IPS DF 6.9 (cell line): Measurements from ENCODE around the gene PNPLA7.
"Not testable (repeated sequence)": the region's sequence is repeated elsewhere in the genome, so short reads cannot be mapped to it uniquely, and the experiment has no call there.

Experiments used
- DNase-seq: peaks from one replicate; pipeline ENCODE4 v3.0.0-alpha.2; 2013; ENCODE audit warnings: low read depth, low spot score
- H3K27ac ChIP-seq: one replicate; pipeline ENCODE4 v1.5.1; 2013; ENCODE audit warnings: low read length, control low read depth
- H3K27me3 ChIP-seq: 2 replicates; pipeline ENCODE4 v1.6.1; 2013; ENCODE audit warnings: mild to moderate bottlenecking, low read length; ENCODE audit not compliant: control insufficient read depth, insufficient read depth
- H3K36me3 ChIP-seq: 2 replicates; pipeline ENCODE4 v1.6.1; 2013; ENCODE audit warnings: low read length; ENCODE audit not compliant: control insufficient read depth, insufficient read depth
- H3K4me1 ChIP-seq: 2 replicates; pipeline ENCODE4 v1.6.1; 2013; ENCODE audit warnings: low read length; ENCODE audit not compliant: control insufficient read depth, insufficient read depth
- H3K4me3 ChIP-seq: 2 replicates; pipeline ENCODE4 v1.5.1; 2013; ENCODE audit warnings: mild to moderate bottlenecking, low read length
- H3K9me3 ChIP-seq: 2 replicates; pipeline ENCODE4 v1.6.1; 2013; ENCODE audit warnings: low read length, inconsistent platforms; ENCODE audit not compliant: control insufficient read depth, insufficient read depth
- WGBS: extraction: QIAGEN DNeasy Blood & Tissue Kit; methylation state at CpG from one replicate; pipeline ENCODE4 v1.1.7; 2013; ENCODE audit warnings: mixed read lengths, missing lambda C conversion rate; ENCODE audit not compliant: insufficient read length, insufficient coverage; 5-methylcytosine and 5-hydroxymethylcytosine counted together

Gene PNPLA7

DNA sequence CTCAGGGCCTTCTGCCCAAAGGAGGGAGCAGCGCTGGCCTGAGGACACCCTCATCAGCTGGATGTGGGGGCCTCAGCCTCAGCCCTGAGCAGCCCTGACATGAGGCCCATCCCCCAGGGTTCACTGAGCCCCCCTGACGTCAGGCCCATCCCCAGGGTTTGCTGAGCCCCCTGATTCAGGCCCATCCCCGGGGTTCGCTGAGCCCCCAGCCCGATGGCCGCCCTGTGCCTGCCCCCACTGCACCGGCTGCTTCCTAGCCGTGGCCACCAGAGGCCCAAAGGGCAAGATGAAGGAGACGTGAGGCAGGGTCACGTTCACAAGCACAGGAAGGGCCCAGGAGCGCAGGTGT lies 71.6 kb downstream of the PNPLA7 start:
- Histone ChIP-seq H3K4me1 (no peaks in the 10 kb centered on the region; the same call in 1 of the 2 replicates), H3K36me3 (no peaks in the 10 kb centered on the region), H3K9me3 (no peaks in the 10 kb centered on the region), H3K4me3 (no peak overlapping the region), H3K27ac (no peak overlapping the region), H3K27me3 (no peaks in the 10 kb centered on the region)
- no peak for DNase-seq
- no CpG with 5 or more reads among the region's 11 CpGs for WGBS

- Histone ChIP-seq H3K36me3 (no peaks in the 10 kb centered on the region), H3K4me3 (no peak overlapping the region), H3K27me3 (no peaks in the 10 kb centered on the region), H3K4me1 (no peaks in the 10 kb centered on the region; the same call in 1 of the 2 replicates), H3K27ac (no peak overlapping the region), H3K9me3 (no peaks in the 10 kb centered on the region)
- DNase-seq, result no peak
- no CpG with 5 or more reads among the region's 29 CpGs for WGBS
These were observed 72.2 kb downstream of the PNPLA7 start for GRCh38 chr9:137477778-137478612.

DNA sequence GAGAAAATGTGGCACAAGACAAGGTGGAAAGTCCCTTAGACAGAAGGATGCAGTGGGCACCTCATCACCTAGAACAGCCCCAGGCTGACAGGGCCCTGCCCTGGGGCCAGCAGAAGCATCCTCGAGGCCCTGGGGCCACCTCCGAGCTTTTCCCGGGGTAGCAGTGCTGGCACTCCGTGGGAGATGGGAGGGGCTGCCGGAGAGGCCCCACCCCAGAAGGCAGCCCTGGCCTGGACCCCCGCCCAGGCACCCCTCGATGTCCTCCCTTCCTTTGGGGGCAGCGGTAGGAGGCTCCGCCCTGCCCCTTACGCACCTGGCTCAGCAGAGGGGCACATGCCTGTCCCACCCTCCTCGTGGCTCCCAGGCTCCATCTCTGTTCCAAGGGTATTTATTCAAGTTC lies 73.3 kb downstream of the PNPLA7 start:
- Histone ChIP-seq H3K36me3 (no peaks in the 10 kb centered on the region), H3K27ac (no peak overlapping the region), H3K4me1 (no peaks in the 10 kb centered on the region; the same call in 1 of the 2 replicates), H3K27me3 (no peaks in the 10 kb centered on the region), H3K4me3 (no peak overlapping the region), H3K9me3 (no peaks in the 10 kb centered on the region)
- no peak for DNase-seq
- WGBS, result no CpG with 5 or more reads among the region's 11 CpGs

GRCh38 chr9:137475666-137476065 lies 74.5 kb downstream of the PNPLA7 start:
- Histone ChIP-seq H3K4me1 (no peaks in the 10 kb centered on the region; the same call in 1 of the 2 replicates), H3K4me3 (no peak overlapping the region), H3K27ac (no peak overlapping the region), H3K36me3 (no peaks in the 10 kb centered on the region), H3K27me3 (no peaks in the 10 kb centered on the region), H3K9me3 (no peaks in the 10 kb centered on the region)
- no peak for DNase-seq
- no CpG with 5 or more reads among the region's 3 CpGs for WGBS

- H3K9me3 ChIP-seq, result no peaks in the 10 kb centered on the region
- H3K27ac ChIP-seq, result no peak overlapping the region
- WGBS, result no CpG with 5 or more reads among the region's 18 CpGs
- no peaks in the 10 kb centered on the region for H3K36me3 ChIP-seq
- no peaks in the 10 kb centered on the region; the same call in 1 of the 2 replicates for H3K4me1 ChIP-seq
- no peaks in the 10 kb centered on the region for H3K27me3 ChIP-seq
- DNase-seq, result no peak
- no peak overlapping the region for H3K4me3 ChIP-seq
These were observed 75.9 kb downstream of the PNPLA7 start for GRCh38 chr9:137474271-137474670.

DNA sequence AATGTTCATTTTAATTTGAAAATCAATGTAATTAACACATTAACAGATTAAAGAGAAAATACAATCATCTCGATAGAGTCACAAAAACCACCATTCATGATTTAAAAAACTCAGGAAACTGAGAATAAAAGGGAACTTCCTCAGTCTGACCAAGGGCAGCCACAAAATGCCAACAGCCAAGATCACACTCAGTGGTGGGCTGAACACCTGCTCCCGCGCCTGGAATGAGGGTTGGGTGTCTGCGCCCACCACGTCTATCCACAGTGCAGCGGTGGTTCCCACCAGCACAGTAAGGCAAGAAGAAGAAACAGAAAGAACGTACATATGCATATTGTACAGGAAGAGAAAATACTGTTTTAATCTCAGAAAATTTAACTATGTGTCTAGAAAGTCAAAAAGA lies 79.4 kb downstream of the PNPLA7 start:
- Histone ChIP-seq H3K27ac (no peak overlapping the region), H3K4me1 (no peaks in the 10 kb centered on the region), H3K27me3 (no peaks in the 10 kb centered on the region), H3K4me3 (no peak overlapping the region), H3K36me3 (no peaks in the 10 kb centered on the region), H3K9me3 (no peaks in the 10 kb centered on the region)
- no peak for DNase-seq
- no CpG with 5 or more reads among the region's 7 CpGs for WGBS

- H3K4me1 ChIP-seq, result no peaks in the 10 kb centered on the region
- H3K9me3 ChIP-seq, result no peaks in the 10 kb centered on the region
- H3K4me3 ChIP-seq, result no peak overlapping the region
- H3K27ac ChIP-seq, result no peak overlapping the region
- peaks cover 2% of the 10 kb centered on the region; the same call in 1 of the 2 replicates for H3K36me3 ChIP-seq
- H3K27me3 ChIP-seq, result no peaks in the 10 kb centered on the region
- no CpG with 5 or more reads among the region's 7 CpGs for WGBS
- DNase-seq, result no peak
These were observed 82.3 kb downstream of the PNPLA7 start for GRCh38 chr9:137467896-137468295.

GRCh38 chr9:137467161-137467581 lies 83.0 kb downstream of the PNPLA7 start:
- no CpG with 5 or more reads among the region's 16 CpGs for WGBS

GRCh38 chr9:137466389-137467085 lies 83.7 kb downstream of the PNPLA7 start:
- WGBS, result no CpG with 5 or more reads among the region's 35 CpGs
- DNase-seq, H3K9me3 ChIP-seq, H3K36me3 ChIP-seq, H3K4me3 ChIP-seq, H3K27ac ChIP-seq, H3K4me1 ChIP-seq, H3K27me3 ChIP-seq: not testable (repeated sequence)

More at GRCh38 chr9:137467161-137467581, 83.0 kb downstream of the PNPLA7 start:
- H3K27me3 ChIP-seq, result no peaks in the 10 kb centered on the region
- DNase-seq, result no peak
- peaks cover 2% of the 10 kb centered on the region; the same call in 1 of the 2 replicates for H3K36me3 ChIP-seq
- H3K27ac ChIP-seq, result no peak overlapping the region
- H3K4me3 ChIP-seq, result no peak overlapping the region
- no peaks in the 10 kb centered on the region for H3K4me1 ChIP-seq
- no peaks in the 10 kb centered on the region for H3K9me3 ChIP-seq

DNA sequence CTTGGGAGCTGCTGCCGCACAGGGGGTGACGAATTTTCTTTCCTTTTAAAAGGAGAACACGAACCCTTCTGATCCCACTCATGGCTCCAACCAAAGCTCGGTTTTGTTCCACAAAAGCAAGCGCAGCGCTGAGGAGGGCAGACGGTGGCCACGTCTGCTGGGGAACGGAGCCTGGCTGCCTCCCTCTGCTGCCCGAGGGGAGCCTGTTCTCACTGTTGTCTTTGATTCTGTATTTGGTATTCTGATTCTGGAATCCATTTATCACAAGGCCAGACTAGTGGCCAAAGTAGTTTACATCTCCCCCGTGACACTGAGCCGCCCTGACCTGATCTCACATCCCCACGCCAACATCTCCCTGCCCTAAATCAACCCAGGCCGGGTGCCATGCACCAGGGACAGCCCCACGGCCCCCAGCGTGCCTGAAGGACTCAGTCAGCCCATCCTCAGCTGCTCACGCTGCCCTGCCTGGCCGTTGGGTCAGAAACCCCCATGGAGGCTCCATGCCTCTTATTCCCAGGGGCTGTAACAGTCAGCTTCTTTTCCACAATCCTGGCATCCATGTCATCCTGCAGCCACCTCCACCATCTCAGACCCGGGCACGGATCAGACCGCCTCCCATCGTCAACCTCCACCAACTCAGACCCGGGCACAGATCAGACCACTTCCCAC lies 84.3 kb downstream of the PNPLA7 start:
- Histone ChIP-seq H3K9me3 (no peaks in the 10 kb centered on the region), H3K27ac (no peak overlapping the region), H3K4me3 (no peak overlapping the region), H3K36me3 (peaks cover 2% of the 10 kb centered on the region; the same call in 1 of the 2 replicates), H3K27me3 (no peaks in the 10 kb centered on the region), H3K4me1 (no peaks in the 10 kb centered on the region)
- no peak for DNase-seq
- WGBS, result no CpG with 5 or more reads among the region's 23 CpGs
